Kidney epithelial cell (primary cell): Measurements from ENCODE around the gene PHF21B. TPM values are rescaled to one million over a fixed set of nuclear protein-coding genes. Genes with fewer than 3 reads are reported as not detected.

ENCODE experiments used
- DNase-seq: peaks from one replicate; pipeline ENCODE4 v3.0.0-alpha.2; 2010; ENCODE audit warnings: low read depth
- H3K27me3 ChIP-seq: 2 replicates; pipeline ENCODE4 v1.6.0; 2011; ENCODE audit warnings: low read length; ENCODE audit not compliant: control insufficient read depth, insufficient read depth
- H3K36me3 ChIP-seq: 2 replicates; pipeline ENCODE4 v1.5.1; 2011; ENCODE audit warnings: low read length; ENCODE audit not compliant: control insufficient read depth, insufficient read depth
- H3K4me3 ChIP-seq: 2 replicates; pipeline ENCODE4 v1.5.1; 2011; ENCODE audit warnings: low read depth, mild to moderate bottlenecking, control low read depth, low read length
- CTCF ChIP-seq: IDR thresholded peaks from 2 replicates; pipeline ENCODE4 v1.5.1; 2011; ENCODE audit warnings: mild to moderate bottlenecking, moderate library complexity, low read length, control low read depth, inconsistent platforms; ENCODE audit not compliant: insufficient read depth, poor library complexity, severe bottlenecking
- total RNA-seq: library from RNA; depleted of rRNA; stranded (reverse); fragments of >200 nt; gene quantifications from 2 replicates; pipeline ENCODE4 v1.2.3, GENCODE V29; 2015

PHF21B gene
- total RNA-seq, 1 donor from 2014 or later, result 1.5 TPM

- no peak for DNase-seq
- peaks cover 18% of the 10 kb centered on the region for H3K27me3 ChIP-seq
- H3K36me3 ChIP-seq, result no peaks in the 10 kb centered on the region
- H3K4me3 ChIP-seq, result no peak overlapping the region
- no peak for TF ChIP-seq CTCF
These were observed 12.7 kb downstream of the PHF21B start for GRCh38 chr22:44997060-44997459.

- Histone ChIP-seq H3K27me3 (peaks cover 18% of the 10 kb centered on the region), H3K4me3 (no peak overlapping the region), H3K36me3 (no peaks in the 10 kb centered on the region)
- DNase-seq, result no peak
- no peak for TF ChIP-seq CTCF
These were observed 13.2 kb downstream of the PHF21B start for GRCh38 chr22:44996648-44997047.

DNA sequence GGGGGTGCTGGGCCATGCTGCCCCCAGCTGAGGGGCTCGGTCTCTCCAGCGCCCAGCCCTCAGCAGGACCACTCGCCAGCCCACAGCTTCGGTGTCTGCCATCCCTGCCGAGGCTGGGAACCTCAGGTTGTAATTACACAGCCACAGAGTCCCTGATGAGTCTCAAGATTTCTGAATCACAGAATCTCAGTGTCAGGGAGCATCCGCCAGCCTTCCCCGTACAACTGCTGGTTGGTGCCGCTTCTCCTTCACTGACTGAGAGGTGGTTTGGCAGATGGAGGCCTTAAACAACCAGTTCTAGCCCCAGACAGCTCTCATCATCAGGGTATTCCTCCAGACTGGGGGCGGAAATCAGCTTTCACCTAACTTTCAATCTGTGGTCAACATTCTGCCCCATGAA, 13.7 kb downstream of the PHF21B start:
- no peaks in the 10 kb centered on the region for H3K36me3 ChIP-seq
- no peak for DNase-seq
- H3K4me3 ChIP-seq, result no peak overlapping the region
- no peak for TF ChIP-seq CTCF
- peaks cover 18% of the 10 kb centered on the region for H3K27me3 ChIP-seq

GRCh38 chr22:44995715-44996114, 14.1 kb downstream of the PHF21B start:
- no peak overlapping the region for H3K4me3 ChIP-seq
- no peaks in the 10 kb centered on the region for H3K36me3 ChIP-seq
- no peak for TF ChIP-seq CTCF
- peaks cover 18% of the 10 kb centered on the region for H3K27me3 ChIP-seq
- no peak for DNase-seq

GRCh38 chr22:44995105-44995514, 14.7 kb downstream of the PHF21B start:
- DNase-seq, result no peak
- H3K4me3 ChIP-seq, result no peak overlapping the region
- H3K36me3 ChIP-seq, result no peaks in the 10 kb centered on the region
- TF ChIP-seq CTCF, result no peak
- H3K27me3 ChIP-seq, result peaks cover 18% of the 10 kb centered on the region

- no peak for DNase-seq
- no peak for TF ChIP-seq CTCF
- peaks cover 18% of the 10 kb centered on the region for H3K27me3 ChIP-seq
These were observed 15.3 kb downstream of the PHF21B start for GRCh38 chr22:44994399-44995104.

More at GRCh38 chr22:44994399-44995104, 15.3 kb downstream of the PHF21B start:
- Histone ChIP-seq H3K36me3 (no peaks in the 10 kb centered on the region), H3K4me3 (no peak overlapping the region)
